Omental fat pad (tissue), 4 donors: Measurements from ENCODE around the gene GPC6. TPM values are rescaled to one million over a fixed set of nuclear protein-coding genes. Genes with fewer than 3 reads are reported as not detected.

Experiments used
- ATAC-seq: fragments of 150-250 bp; one replicate; pipeline ENCODE4 v1.9.1; 2016; ENCODE audit warnings: mild to moderate bottlenecking, moderate library complexity; ENCODE audit not compliant: low FRiP score
- DNase-seq: peaks from one replicate; pipeline ENCODE4 v3.0.0-alpha.2; 2019; ENCODE audit warnings: low spot score
- CTCF ChIP-seq, 3 donors: fragments of 450-650 bp; IDR thresholded peaks; one replicate each; pipeline ENCODE4 v1.5.1; 2016 to 2017; ENCODE audit warnings: antibody characterized with exemption in 3 of 3, mild to moderate bottlenecking in 3 of 3, moderate library complexity in 2 of 3
- total RNA-seq, 4 donors: library from RNA; depleted of rRNA; stranded (reverse); fragments of >200 nt; gene quantifications; one replicate each; pipeline ENCODE4 v1.1.0, GENCODE V29; 2016

The GPC6 gene
- total RNA-seq, 4 donors from 2014 or later: 9.2 to 24.4 (median 16.4) TPM

DNA sequence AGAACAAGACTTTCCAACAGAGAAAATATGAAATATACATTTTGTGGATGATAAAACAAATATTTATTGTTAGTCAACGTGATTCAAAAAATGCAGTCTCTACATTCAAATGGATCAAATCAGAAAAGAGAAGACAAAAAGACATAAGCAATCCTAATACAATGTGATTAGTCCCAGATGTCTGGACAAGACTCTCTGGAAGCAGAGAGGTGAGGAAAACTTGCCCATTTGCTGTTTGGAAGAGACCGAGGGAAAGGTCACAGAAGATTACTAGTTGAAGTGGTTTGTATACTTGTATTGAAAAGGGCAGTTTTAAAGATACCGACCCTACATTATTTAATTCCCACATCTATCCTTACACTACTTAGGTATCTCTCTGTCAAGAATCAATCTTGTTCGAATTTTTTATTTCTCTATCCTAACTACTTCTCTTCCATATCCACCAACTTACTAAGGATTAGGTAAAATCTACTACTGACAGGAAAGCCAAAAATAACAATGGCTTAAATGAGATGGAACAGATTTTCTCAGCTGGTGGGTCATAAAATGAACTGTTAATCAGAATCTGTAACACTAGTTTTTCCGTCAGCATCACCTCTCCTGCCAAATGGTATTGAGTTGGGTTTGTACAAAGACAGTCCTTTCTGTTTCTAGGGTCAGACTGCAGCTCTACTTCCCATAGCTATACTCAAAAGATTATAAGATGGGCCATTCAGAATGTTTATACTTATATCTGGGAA is 755.7 kb downstream of the GPC6 start:
- no peak for TF ChIP-seq CTCF (IDR thresholded peaks at IDR 0.05)
- no peak for DNase-seq

DNA sequence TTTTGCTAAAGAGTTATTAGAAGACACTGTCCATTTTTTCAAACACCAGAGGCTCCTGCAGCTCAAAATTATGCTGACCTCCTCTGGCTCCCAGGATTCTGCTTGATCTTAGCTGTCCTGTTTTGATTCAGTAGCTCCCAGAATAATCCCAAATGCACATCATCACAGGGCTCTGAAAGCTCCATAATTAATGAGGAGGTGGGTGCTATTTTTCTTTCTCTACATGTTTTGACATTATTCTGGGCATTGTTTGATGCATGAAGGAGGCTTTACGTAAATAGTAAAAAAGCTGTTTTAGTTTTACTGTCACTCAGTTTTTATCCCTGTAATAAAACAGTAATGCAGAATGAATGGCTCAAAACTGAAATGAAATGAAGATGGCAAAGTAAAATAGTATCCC is 757.4 kb downstream of the GPC6 start:
- no peak for TF ChIP-seq CTCF (IDR thresholded peaks at IDR 0.05)
- DNase-seq (no peak), ATAC-seq (no peak)

More for the DNA sequence above, 755.7 kb downstream of the GPC6 start:
- no peak for ATAC-seq

DNA sequence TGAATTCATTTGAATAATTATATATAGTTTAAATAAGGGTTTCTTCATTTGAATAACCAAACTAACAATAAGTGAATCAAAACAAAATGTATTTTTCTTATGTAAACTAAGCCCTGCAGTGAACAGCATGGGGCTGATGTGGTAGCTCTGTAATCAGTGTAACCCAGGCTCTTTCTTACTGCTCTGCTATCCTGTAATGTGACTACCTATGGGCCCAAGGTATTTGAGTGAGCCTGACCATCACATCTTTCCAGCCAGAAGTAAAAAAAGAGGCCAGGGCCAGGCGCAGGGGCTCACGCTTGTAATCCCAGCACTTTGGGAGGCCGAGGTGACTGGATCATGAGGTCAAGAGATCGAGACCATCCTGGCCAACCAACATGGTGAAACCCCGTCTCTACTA is 758.3 kb downstream of the GPC6 start:
- no peak for DNase-seq
- no peak for TF ChIP-seq CTCF (IDR thresholded peaks at IDR 0.05)
- ATAC-seq: no peak

- ATAC-seq (no peak), DNase-seq (no peak)
- no peak for TF ChIP-seq CTCF (IDR thresholded peaks at IDR 0.05)
These were observed 760.9 kb downstream of the GPC6 start for GRCh38 chr13:93987458-93987857.

- no peak for TF ChIP-seq CTCF (IDR thresholded peaks at IDR 0.05)
- no peak for ATAC-seq
- no peak for DNase-seq
These were observed 765.0 kb downstream of the GPC6 start for GRCh38 chr13:93991569-93991968.

- TF ChIP-seq CTCF (IDR thresholded peaks at IDR 0.05): no peak
- DNase-seq: no peak
- no peak for ATAC-seq
These were observed 769.9 kb downstream of the GPC6 start for GRCh38 chr13:93996481-93996880.

GRCh38 chr13:94006296-94006695 is 779.7 kb downstream of the GPC6 start:
- DNase-seq: no peak
- no peak for ATAC-seq

More at GRCh38 chr13:94006296-94006695, 779.7 kb downstream of the GPC6 start:
- no peak for TF ChIP-seq CTCF (IDR thresholded peaks at IDR 0.05)
